SJSA1 (cell line): ENCODE results near the gene DNAH8. TPM values are rescaled to one million over a fixed set of nuclear protein-coding genes. Genes with fewer than 3 reads are reported as not detected.
A peak's percentile ranks its signal among the peaks of the same experiment; 100 is the strongest.
"Not testable (repeated sequence)": the region's sequence is repeated elsewhere in the genome, so short reads cannot be mapped to it uniquely, and the experiment has no call there.

Experiments
- DNase-seq, 2 experiments: peaks; one replicate each; pipeline ENCODE4 v3.0.0-alpha.2; 2015 to 2020; ENCODE audit warnings: low spot score in 2 of 2, low read depth in 1 of 2
- H3K27ac ChIP-seq: fragments of 250-450 bp; sonication (Bioruptor Pico); 2 replicates; pipeline ENCODE4 v1.5.1; 2020; ENCODE audit warnings: mild to moderate bottlenecking, moderate library complexity
- H3K27me3 ChIP-seq: fragments of 250-450 bp; sonication (Bioruptor Pico); replicated peaks from 2 replicates; pipeline ENCODE4 v1.5.1; 2020; ENCODE audit warnings: mild to moderate bottlenecking, moderate library complexity
- H3K36me3 ChIP-seq: fragments of 250-450 bp; sonication (Bioruptor Pico); 2 replicates; pipeline ENCODE4 v1.5.1; 2020; ENCODE audit warnings: mild to moderate bottlenecking
- H3K4me1 ChIP-seq: fragments of 250-450 bp; sonication (Bioruptor Pico); replicated peaks from 2 replicates; pipeline ENCODE4 v1.6.1; 2021; ENCODE audit warnings: mild to moderate bottlenecking
- H3K4me3 ChIP-seq: fragments of 250-450 bp; sonication (Bioruptor Pico); 2 replicates; pipeline ENCODE4 v1.5.1; 2020; ENCODE audit warnings: mild to moderate bottlenecking
- H3K9me3 ChIP-seq: fragments of 250-450 bp; sonication (Bioruptor Pico); replicated peaks from 2 replicates; pipeline ENCODE4 v1.5.1; 2020; ENCODE audit warnings: mild to moderate bottlenecking
- total RNA-seq: library from RNA; depleted of rRNA; stranded (reverse); fragments of >200 nt; shearing (Covaris generic); gene quantifications from 2 replicates; pipeline ENCODE4 v1.2.3, GENCODE V29; 2014

The DNAH8 gene
- total RNA-seq, 1 experiment from 2014 or later, result not detected

- Histone ChIP-seq H3K36me3 (peaks cover 24% of the 10 kb centered on the region), H3K27ac (no peak overlapping the region), H3K4me3 (no peak overlapping the region), H3K4me1 (no peaks in the 10 kb centered on the region), H3K27me3 (no peaks in the 10 kb centered on the region), H3K9me3 (no peaks in the 10 kb centered on the region)
- no peak for DNase-seq
Observed at GRCh38 chr6:38686270-38687042, 28.7 kb upstream of the DNAH8 start.

- DNase-seq, result no peak
- no peaks in the 10 kb centered on the region for H3K9me3 ChIP-seq
- H3K36me3 ChIP-seq, result peaks cover 19% of the 10 kb centered on the region
- H3K4me3 ChIP-seq, result no peak overlapping the region
- H3K4me1 ChIP-seq, result no peaks in the 10 kb centered on the region
- H3K27ac ChIP-seq, result no peak overlapping the region
- H3K27me3 ChIP-seq, result no peaks in the 10 kb centered on the region
Observed at GRCh38 chr6:38687043-38687353, 28.1 kb upstream of the DNAH8 start.

- H3K9me3 ChIP-seq, result no peaks in the 10 kb centered on the region
- H3K27ac ChIP-seq, result no peak overlapping the region
- H3K4me3 ChIP-seq, result no peak overlapping the region
- no peaks in the 10 kb centered on the region for H3K27me3 ChIP-seq
- DNase-seq, result no peak
- peaks cover 15% of the 10 kb centered on the region for H3K36me3 ChIP-seq
- H3K4me1 ChIP-seq, result no peaks in the 10 kb centered on the region
Observed at GRCh38 chr6:38687549-38687948, 27.6 kb upstream of the DNAH8 start.

- H3K4me3 ChIP-seq, result no peak overlapping the region
- H3K36me3 ChIP-seq, result peaks cover 10% of the 10 kb centered on the region
- H3K9me3 ChIP-seq, result no peaks in the 10 kb centered on the region
- H3K4me1 ChIP-seq, result no peaks in the 10 kb centered on the region
- no peaks in the 10 kb centered on the region for H3K27me3 ChIP-seq
- H3K27ac ChIP-seq, result no peak overlapping the region
- DNase-seq, result no peak
Observed at GRCh38 chr6:38688579-38689087, 26.5 kb upstream of the DNAH8 start.

GRCh38 chr6:38695227-38695900 lies 19.7 kb upstream of the DNAH8 start:
- no peak overlapping the region for H3K4me3 ChIP-seq
- DNase-seq, result no peak
- H3K9me3 ChIP-seq, result peaks cover 3% of the 10 kb centered on the region; the same call in 1 of the 2 replicates
- peaks cover 11% of the 10 kb centered on the region for H3K36me3 ChIP-seq
- H3K4me1 ChIP-seq, result no peaks in the 10 kb centered on the region
- H3K27me3 ChIP-seq, result no peaks in the 10 kb centered on the region
- no peak overlapping the region for H3K27ac ChIP-seq

GRCh38 chr6:38695933-38696332 lies 19.2 kb upstream of the DNAH8 start:
- no peak overlapping the region for H3K4me3 ChIP-seq
- H3K9me3 ChIP-seq, result peaks cover 3% of the 10 kb centered on the region; the same call in 1 of the 2 replicates
- H3K27me3 ChIP-seq, result no peaks in the 10 kb centered on the region
- peaks cover 17% of the 10 kb centered on the region for H3K36me3 ChIP-seq
- DNase-seq, result no peak
- H3K4me1 ChIP-seq, result no peaks in the 10 kb centered on the region
- H3K27ac ChIP-seq, result no peak overlapping the region

- H3K4me3 ChIP-seq, result no peak overlapping the region
Observed at GRCh38 chr6:38696345-38696744, 18.8 kb upstream of the DNAH8 start.

GRCh38 chr6:38697846-38698245 lies 17.3 kb upstream of the DNAH8 start:
- peaks cover 33% of the 10 kb centered on the region for H3K36me3 ChIP-seq
- peaks cover 6% of the 10 kb centered on the region; the same call in 1 of the 2 replicates for H3K9me3 ChIP-seq
- no peaks in the 10 kb centered on the region for H3K27me3 ChIP-seq
- H3K4me1 ChIP-seq, result no peaks in the 10 kb centered on the region; the same call in 1 of the 2 replicates
- no peak overlapping the region for H3K4me3 ChIP-seq
- no peak overlapping the region for H3K27ac ChIP-seq
- DNase-seq, result no peak

More at GRCh38 chr6:38696345-38696744, 18.8 kb upstream of the DNAH8 start:
- H3K36me3 ChIP-seq, result peaks cover 21% of the 10 kb centered on the region
- peaks cover 3% of the 10 kb centered on the region; the same call in 1 of the 2 replicates for H3K9me3 ChIP-seq
- no peaks in the 10 kb centered on the region for H3K27me3 ChIP-seq
- DNase-seq, result no peak
- no peak overlapping the region for H3K27ac ChIP-seq
- H3K4me1 ChIP-seq, result no peaks in the 10 kb centered on the region

- peaks cover 33% of the 10 kb centered on the region for H3K36me3 ChIP-seq
- not testable (repeated sequence) for H3K4me3 ChIP-seq, H3K27ac ChIP-seq, H3K9me3 ChIP-seq, H3K27me3 ChIP-seq, DNase-seq, H3K4me1 ChIP-seq
Observed at GRCh38 chr6:38699702-38700101, 15.4 kb upstream of the DNAH8 start.

GRCh38 chr6:38701551-38701950 lies 13.6 kb upstream of the DNAH8 start:
- Histone ChIP-seq H3K9me3 (peaks cover 6% of the 10 kb centered on the region; the same call in 1 of the 2 replicates), H3K36me3 (peaks cover 31% of the 10 kb centered on the region), H3K4me3 (no peak overlapping the region), H3K27ac (no peak overlapping the region), H3K4me1 (peaks cover 3% of the 10 kb centered on the region; the same call in 1 of the 2 replicates), H3K27me3 (no peaks in the 10 kb centered on the region; the same call in 1 of the 2 replicates)
- no peak for DNase-seq

- peaks cover 3% of the 10 kb centered on the region; the same call in 1 of the 2 replicates for H3K4me1 ChIP-seq
- peak within 1 kb of the TSS; percentile 76 for H3K27ac ChIP-seq
- H3K27me3 ChIP-seq, result no peaks in the 10 kb centered on the region; the same call in 1 of the 2 replicates
Observed at GRCh38 chr6:38702558-38703397, 12.3 kb upstream of the DNAH8 start, which contains the start of gene GLO1. Gene GLO1, minus strand, starts transcription at chr6:38703145. Its CDS starts 91 bp downstream, at chr6:38703054.

GRCh38 chr6:38703949-38704590 lies 11.0 kb upstream of the DNAH8 start:
- Histone ChIP-seq H3K4me1 (peaks cover 3% of the 10 kb centered on the region; the same call in 1 of the 2 replicates), H3K4me3 (no peak overlapping the region)
- no peak for DNase-seq

More at GRCh38 chr6:38702558-38703397, 12.3 kb upstream of the DNAH8 start, which contains the start of gene GLO1:
- peak; percentile 92 to 97 for DNase-seq
- peak within 1 kb of the TSS; percentile 66 for H3K4me3 ChIP-seq
- peaks cover 27% of the 10 kb centered on the region for H3K36me3 ChIP-seq
- H3K9me3 ChIP-seq, result peaks cover 6% of the 10 kb centered on the region; the same call in 1 of the 2 replicates

GRCh38 chr6:38705924-38706323 lies 9.2 kb upstream of the DNAH8 start:
- H3K4me3 ChIP-seq, result no peak overlapping the region
- H3K36me3 ChIP-seq, result peaks cover 16% of the 10 kb centered on the region
- 0 out of 2 replicates have a peak, but pooled peaks cover 3% of the 10 kb centered on the region for H3K9me3 ChIP-seq
- H3K27ac ChIP-seq, result no peak overlapping the region
- DNase-seq, result no peak
- H3K4me1 ChIP-seq, result peaks cover 3% of the 10 kb centered on the region; the same call in 1 of the 2 replicates
- H3K27me3 ChIP-seq, result no peaks in the 10 kb centered on the region; the same call in 1 of the 2 replicates

More at GRCh38 chr6:38703949-38704590, 11.0 kb upstream of the DNAH8 start:
- no peaks in the 10 kb centered on the region; the same call in 1 of the 2 replicates for H3K27me3 ChIP-seq
- peaks cover 27% of the 10 kb centered on the region for H3K36me3 ChIP-seq
- no peak overlapping the region for H3K27ac ChIP-seq
- 0 out of 2 replicates have a peak, but pooled peaks cover 6% of the 10 kb centered on the region for H3K9me3 ChIP-seq
